Dendritic cell treated with granulocyte-macrophage colony-stimulating factor and Interleukin-4, amounts not matched to agents 40 ng/mL and 50 ng/mL, for 4 days (primary cell): ENCODE measurements around the gene HIC2.
"Not testable (repeated sequence)": the region's sequence is repeated elsewhere in the genome, so short reads cannot be mapped to it uniquely, and the experiment has no call there.

Source experiments
- H3K27ac Mint-ChIP-seq: one replicate; pipeline ENCODE4 v1.8.0; 2022; ENCODE audit warnings: mild to moderate bottlenecking, mixed read lengths
- H3K27me3 Mint-ChIP-seq: one replicate; pipeline ENCODE4 v1.8.0; 2022; ENCODE audit warnings: mild to moderate bottlenecking, mixed read lengths
- H3K36me3 Mint-ChIP-seq: one replicate; pipeline ENCODE4 v1.8.0; 2022; ENCODE audit warnings: low read depth, mixed read lengths
- H3K4me1 Mint-ChIP-seq: one replicate; pipeline ENCODE4 v1.8.0; 2022; ENCODE audit warnings: low read depth, mixed read lengths
- H3K4me3 Mint-ChIP-seq: one replicate; pipeline ENCODE4 v1.8.0; 2022; ENCODE audit warnings: mild to moderate bottlenecking, moderate library complexity, mixed read lengths
- H3K9me3 Mint-ChIP-seq: one replicate; pipeline ENCODE4 v1.8.0; 2022; ENCODE audit warnings: mixed read lengths
- intact Hi-C: fragments of 100-400 bp; cut with micrococcal nuclease; formaldehyde crosslinking; loops from one replicate; pipeline ENCODE4 v1.15.0; 2022

The HIC2 gene

DNA sequence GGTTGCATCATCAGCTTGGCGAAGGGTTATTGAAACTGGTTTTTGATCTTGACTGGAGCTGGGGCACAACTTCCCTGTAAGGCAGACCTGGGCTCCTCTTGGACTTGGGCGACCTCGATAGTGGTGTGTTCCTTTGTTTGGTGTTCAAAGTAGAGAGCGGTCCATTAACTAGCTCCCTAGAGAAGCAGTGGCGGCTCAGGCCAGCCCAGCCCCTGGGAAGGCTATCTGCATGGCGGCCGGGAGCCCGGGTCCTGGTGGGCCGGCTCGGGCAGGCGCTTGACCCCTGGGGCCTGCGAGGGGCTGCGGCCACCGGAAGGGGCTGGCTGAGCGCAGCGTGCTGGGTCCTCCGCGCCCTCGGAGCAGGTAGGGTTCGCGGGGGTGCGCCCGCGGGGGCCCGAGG, 796 bp upstream of the HIC2 start:
- H3K27ac Mint-ChIP-seq, H3K4me1 Mint-ChIP-seq, H3K9me3 Mint-ChIP-seq, H3K27me3 Mint-ChIP-seq, H3K4me3 Mint-ChIP-seq, intact Hi-C loops, H3K36me3 Mint-ChIP-seq: not testable (repeated sequence)

DNA sequence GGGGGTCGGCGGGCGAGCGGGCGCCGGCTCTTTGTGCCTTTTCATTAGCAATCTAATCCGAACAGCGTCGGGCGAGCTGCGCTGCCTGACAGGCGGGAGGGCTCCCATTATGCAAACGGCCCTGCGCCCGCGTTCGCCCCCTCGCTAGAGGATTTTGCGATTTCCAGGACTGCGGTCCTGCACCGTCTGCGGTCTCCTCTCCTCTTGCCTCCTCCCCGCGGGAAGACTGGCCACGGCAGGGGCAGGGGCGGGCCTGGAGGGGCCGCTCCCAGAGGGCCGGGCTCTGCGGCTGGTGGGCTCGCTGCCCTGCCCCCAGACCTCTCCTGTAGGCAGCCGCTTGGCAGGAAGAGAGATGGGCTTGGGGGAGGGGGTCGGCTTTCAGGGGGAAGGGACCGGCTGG, 682 bp downstream of the HIC2 start:
- H3K9me3 Mint-ChIP-seq, intact Hi-C loops, H3K36me3 Mint-ChIP-seq, H3K4me3 Mint-ChIP-seq, H3K27ac Mint-ChIP-seq, H3K27me3 Mint-ChIP-seq, H3K4me1 Mint-ChIP-seq: not testable (repeated sequence)

- intact Hi-C loops, H3K4me3 Mint-ChIP-seq, H3K9me3 Mint-ChIP-seq, H3K36me3 Mint-ChIP-seq, H3K27me3 Mint-ChIP-seq, H3K4me1 Mint-ChIP-seq, H3K27ac Mint-ChIP-seq: not testable (repeated sequence)
Measured at GRCh38 chr22:21418974-21419638, 1.9 kb downstream of the HIC2 start.

DNA sequence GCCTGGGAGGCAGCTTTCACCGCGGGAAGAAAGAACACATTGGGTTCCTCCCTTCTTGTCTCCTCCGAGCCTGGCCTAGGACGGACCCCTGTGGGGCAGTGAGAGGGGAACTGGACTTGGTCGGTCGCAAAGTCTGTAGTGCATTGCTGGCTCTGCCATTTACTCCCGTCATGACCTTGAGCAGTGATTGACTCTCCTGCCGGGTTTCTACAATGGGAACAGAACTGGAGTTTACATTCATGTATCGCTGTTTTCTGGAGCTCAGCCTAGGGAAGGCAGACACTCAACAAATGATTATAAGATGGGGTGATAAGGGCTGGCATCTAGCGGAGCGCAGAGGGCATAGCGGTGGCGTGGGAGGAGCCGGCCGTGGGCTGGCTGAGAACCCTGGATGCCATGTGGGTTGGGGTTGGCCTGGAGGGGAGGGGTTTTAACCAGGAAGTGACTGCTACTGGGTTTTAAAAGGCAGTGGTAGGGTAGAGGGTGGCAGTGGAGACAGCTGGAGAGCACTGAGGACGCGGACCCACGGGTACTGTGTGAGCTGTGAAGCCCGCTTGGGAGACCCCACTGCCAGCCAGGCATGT, 3.1 kb downstream of the HIC2 start:
- H3K36me3 Mint-ChIP-seq, intact Hi-C loops, H3K4me3 Mint-ChIP-seq, H3K27ac Mint-ChIP-seq, H3K27me3 Mint-ChIP-seq, H3K4me1 Mint-ChIP-seq, H3K9me3 Mint-ChIP-seq: not testable (repeated sequence)

- not testable (repeated sequence) for H3K27ac Mint-ChIP-seq
Measured at GRCh38 chr22:21424084-21424709, 7.0 kb downstream of the HIC2 start.

DNA sequence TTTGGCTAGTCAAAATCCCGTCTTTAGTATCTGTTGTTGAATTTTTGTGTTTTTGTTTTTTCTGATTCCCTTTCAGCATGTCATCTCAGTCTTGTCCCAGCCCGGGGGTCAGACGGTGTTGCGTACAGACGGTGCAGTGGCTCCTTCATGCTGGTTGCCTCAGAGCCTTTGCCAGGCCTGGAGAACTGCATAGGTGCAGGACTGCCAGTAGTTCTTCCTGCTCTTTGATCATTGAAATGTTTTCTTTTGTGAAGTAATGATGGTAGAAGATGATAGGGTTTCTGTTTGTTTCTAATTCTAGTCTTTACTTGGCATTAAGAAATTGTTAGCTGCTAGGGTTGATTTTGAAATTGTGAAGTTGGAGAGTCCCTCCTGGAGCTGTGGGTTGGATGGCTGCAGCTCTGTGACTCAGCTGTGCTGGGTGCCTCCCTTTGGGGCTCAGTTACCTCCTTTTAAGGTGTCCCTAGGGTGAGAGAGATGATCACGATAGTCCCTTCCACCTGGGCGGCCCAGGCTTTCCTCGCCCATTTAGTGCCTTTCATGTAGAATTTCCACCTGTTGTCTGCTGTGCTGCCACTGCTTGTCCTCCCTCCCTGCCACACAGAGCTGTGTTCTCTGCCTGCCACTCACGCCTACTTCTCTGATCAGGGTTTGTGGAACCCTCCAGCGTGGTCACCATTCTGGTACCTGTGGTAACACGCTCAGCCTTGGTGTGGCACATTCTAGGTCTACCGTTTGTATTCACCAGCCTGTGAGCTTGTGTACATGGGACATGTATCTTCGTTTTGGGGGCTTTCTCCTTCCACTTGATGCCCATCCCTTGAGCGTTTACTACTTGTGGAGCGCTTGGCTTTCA, 17.4 kb downstream of the HIC2 start:
- H3K36me3 Mint-ChIP-seq, H3K9me3 Mint-ChIP-seq, H3K27me3 Mint-ChIP-seq, intact Hi-C loops, H3K4me1 Mint-ChIP-seq, H3K4me3 Mint-ChIP-seq, H3K27ac Mint-ChIP-seq: not testable (repeated sequence)

More at GRCh38 chr22:21424084-21424709, 7.0 kb downstream of the HIC2 start:
- H3K4me1 Mint-ChIP-seq, H3K36me3 Mint-ChIP-seq, H3K9me3 Mint-ChIP-seq, H3K4me3 Mint-ChIP-seq, intact Hi-C loops, H3K27me3 Mint-ChIP-seq: not testable (repeated sequence)

GRCh38 chr22:21435998-21436810, 19.0 kb downstream of the HIC2 start:
- H3K9me3 Mint-ChIP-seq, H3K4me3 Mint-ChIP-seq, H3K27me3 Mint-ChIP-seq, intact Hi-C loops, H3K27ac Mint-ChIP-seq, H3K4me1 Mint-ChIP-seq, H3K36me3 Mint-ChIP-seq: not testable (repeated sequence)

DNA sequence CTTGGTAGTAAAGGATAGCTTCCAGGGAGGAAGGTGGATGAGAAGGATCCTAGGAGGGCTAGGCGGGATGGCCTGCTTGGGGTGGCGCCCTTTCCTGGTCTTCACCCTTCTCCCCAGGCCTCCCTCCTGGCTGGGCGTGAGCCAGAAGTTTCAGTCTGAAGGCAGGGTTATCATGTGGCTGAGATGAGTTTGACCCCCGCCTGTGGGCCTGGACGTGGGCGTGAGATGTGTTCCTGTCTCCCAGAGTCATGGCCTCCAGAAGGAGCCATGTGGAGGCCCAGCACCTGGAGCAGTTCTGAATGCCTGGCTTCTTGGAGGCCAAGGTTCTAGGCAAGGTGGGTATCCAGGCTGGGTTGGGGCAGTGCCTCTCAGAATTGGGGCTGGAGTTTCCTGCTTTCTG, 20.8 kb downstream of the HIC2 start:
- H3K36me3 Mint-ChIP-seq, H3K4me3 Mint-ChIP-seq, H3K27ac Mint-ChIP-seq, H3K4me1 Mint-ChIP-seq, H3K9me3 Mint-ChIP-seq, H3K27me3 Mint-ChIP-seq, intact Hi-C loops: not testable (repeated sequence)

DNA sequence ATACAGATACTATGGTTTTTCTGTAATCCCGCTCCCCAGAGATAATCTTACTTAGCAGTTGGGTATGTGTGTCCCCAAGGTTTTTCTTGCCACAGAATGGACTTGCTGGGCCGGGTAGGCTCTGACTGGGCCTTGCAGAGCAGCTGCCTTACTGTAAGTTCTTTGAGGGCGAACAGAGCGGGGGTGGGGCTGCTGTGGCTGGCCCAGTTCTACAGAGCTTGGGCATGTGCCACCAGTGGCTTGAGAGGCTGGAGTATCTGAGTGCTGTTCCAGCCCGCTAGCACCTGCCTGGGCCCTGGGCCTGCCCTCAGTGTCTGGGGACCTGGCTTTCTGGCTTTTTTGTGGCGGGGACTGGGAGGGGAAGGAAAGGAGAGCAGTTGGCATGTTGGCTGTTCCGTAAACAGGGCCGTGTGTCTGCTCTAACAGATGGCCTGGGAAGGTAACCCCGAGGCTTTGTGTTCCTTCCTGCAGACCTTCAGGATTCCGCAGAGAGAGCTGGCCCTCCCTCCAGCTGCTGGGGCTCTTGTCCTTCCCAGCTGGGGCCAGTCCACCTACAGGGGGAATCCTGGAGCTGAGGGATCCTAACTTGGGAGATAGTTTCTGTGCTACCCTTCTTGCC, 23.0 kb downstream of the HIC2 start:
- intact Hi-C loops, H3K27me3 Mint-ChIP-seq, H3K4me3 Mint-ChIP-seq: not testable (repeated sequence)

GRCh38 chr22:21440676-21441075, 23.5 kb downstream of the HIC2 start:
- H3K27ac Mint-ChIP-seq, H3K27me3 Mint-ChIP-seq, H3K4me1 Mint-ChIP-seq, H3K4me3 Mint-ChIP-seq, intact Hi-C loops, H3K9me3 Mint-ChIP-seq: not testable (repeated sequence)
- peaks cover 31% of the 10 kb centered on the region for H3K36me3 Mint-ChIP-seq

More for the DNA sequence above, 23.0 kb downstream of the HIC2 start:
- H3K27ac Mint-ChIP-seq, H3K9me3 Mint-ChIP-seq, H3K4me1 Mint-ChIP-seq: not testable (repeated sequence)
- peaks cover 25% of the 10 kb centered on the region for H3K36me3 Mint-ChIP-seq

DNA sequence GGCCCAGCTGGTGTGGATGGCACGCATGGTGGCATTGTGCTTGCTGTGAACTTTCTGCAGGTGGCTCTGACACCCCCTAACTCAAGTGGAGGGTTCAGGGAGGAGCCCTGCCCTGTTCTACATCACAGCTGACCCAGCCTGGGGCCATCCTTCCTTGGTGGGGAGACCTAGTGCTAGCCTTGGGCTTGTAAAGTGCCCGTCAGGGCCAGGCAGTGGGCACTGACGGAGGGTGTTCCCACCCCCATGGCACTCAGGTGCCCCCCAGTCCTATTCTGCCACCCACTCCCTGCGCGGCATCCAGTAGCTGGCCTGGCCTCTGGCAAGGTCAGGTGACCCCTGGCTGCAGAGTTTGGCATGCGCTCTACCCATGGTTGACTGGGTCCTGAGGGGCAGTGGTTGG, 24.0 kb downstream of the HIC2 start:
- H3K4me3 Mint-ChIP-seq, H3K27ac Mint-ChIP-seq, H3K27me3 Mint-ChIP-seq, intact Hi-C loops, H3K9me3 Mint-ChIP-seq, H3K4me1 Mint-ChIP-seq: not testable (repeated sequence)
- peaks cover 36% of the 10 kb centered on the region for H3K36me3 Mint-ChIP-seq

GRCh38 chr22:21442123-21442522, 25.0 kb downstream of the HIC2 start:
- H3K4me3 Mint-ChIP-seq, intact Hi-C loops, H3K4me1 Mint-ChIP-seq, H3K9me3 Mint-ChIP-seq, H3K27ac Mint-ChIP-seq, H3K27me3 Mint-ChIP-seq: not testable (repeated sequence)
- H3K36me3 Mint-ChIP-seq = peaks cover 45% of the 10 kb centered on the region

- intact Hi-C loops, H3K4me3 Mint-ChIP-seq, H3K27me3 Mint-ChIP-seq: not testable (repeated sequence)
Measured at GRCh38 chr22:21442646-21443045, 25.5 kb downstream of the HIC2 start.

More at GRCh38 chr22:21442646-21443045, 25.5 kb downstream of the HIC2 start:
- not testable (repeated sequence) for H3K9me3 Mint-ChIP-seq, H3K4me1 Mint-ChIP-seq, H3K27ac Mint-ChIP-seq
- H3K36me3 Mint-ChIP-seq = peaks cover 50% of the 10 kb centered on the region
